HepG2 (cell line): ENCODE results near the gene SPECC1L. TPM values are rescaled to one million over a fixed set of nuclear protein-coding genes. Genes with fewer than 3 reads are reported as not detected.

ENCODE experiments used
- AKAP8 ChIP-seq: sonication (generic); formaldehyde crosslinking; IDR thresholded peaks from 2 replicates; pipeline ENCODE4 v1.5.1; 2020; ENCODE audit warnings: mild to moderate bottlenecking, missing genetic modification reagents
- HNRNPL ChIP-seq: fragments of 200-400 bp; formaldehyde crosslinking; IDR thresholded peaks from 2 replicates; pipeline ENCODE4 v1.6.1; 2017; ENCODE audit warnings: mild to moderate bottlenecking, low read depth, low read length
- KDM2A ChIP-seq: sonication (generic); formaldehyde crosslinking; IDR thresholded peaks from 2 replicates; pipeline ENCODE4 v1.4.0; 2020; ENCODE audit warnings: low read depth, missing genetic modification reagents, borderline replicate concordance
- KLF16 ChIP-seq, 2 experiments: sonication (generic) in 1 of 2; formaldehyde crosslinking in 1 of 2; IDR thresholded peaks; 2 replicates each; pipeline versions ENCODE4 v1.6.1 to v1.8.0; 2016 to 2023; ENCODE audit warnings: missing genetic modification reagents in 2 of 2, missing compliant biosample characterization in 1 of 2
- REL ChIP-seq: sonication (generic); formaldehyde crosslinking; conservative IDR thresholded peaks from 2 replicates; pipeline ENCODE4 v1.8.0; 2022; ENCODE audit warnings: mild to moderate bottlenecking, missing genetic modification reagents, moderate library complexity
- RXRA ChIP-seq: sonication (generic); formaldehyde crosslinking; IDR thresholded peaks from 2 replicates; pipeline ENCODE4 v1.5.1; 2020; ENCODE audit warnings: missing genetic modification reagents
- SAP130 ChIP-seq: IDR thresholded peaks from 2 replicates; pipeline ENCODE4 v1.6.1; 2016; ENCODE audit warnings: low read depth
- SKIL ChIP-seq: sonication (generic); formaldehyde crosslinking; IDR thresholded peaks from 2 replicates; pipeline ENCODE4 v1.8.0; 2022; ENCODE audit warnings: missing genetic modification reagents, mild to moderate bottlenecking, moderate library complexity, borderline replicate concordance
- SPEN ChIP-seq: sonication (generic); formaldehyde crosslinking; IDR thresholded peaks from 2 replicates; pipeline ENCODE4 v1.5.1; 2020; ENCODE audit warnings: low read depth, mild to moderate bottlenecking, missing genetic modification reagents
- TFDP1 ChIP-seq: IDR thresholded peaks from 2 replicates; pipeline ENCODE4 v1.6.1; 2016; ENCODE audit warnings: missing compliant biosample characterization, missing genetic modification reagents, borderline replicate concordance
- ZBTB21 ChIP-seq: sonication (generic); formaldehyde crosslinking; IDR thresholded peaks from 2 replicates; pipeline ENCODE4 v1.4.0; 2020; ENCODE audit warnings: missing genetic modification reagents
- ZMAT3 ChIP-seq: sonication (generic); formaldehyde crosslinking; conservative IDR thresholded peaks from 2 replicates; pipeline ENCODE4 v1.7.0; 2021; ENCODE audit warnings: missing genetic modification reagents
- ZNF101 ChIP-seq: sonication (generic); formaldehyde crosslinking; IDR thresholded peaks from 2 replicates; pipeline ENCODE4 v1.4.0; 2020; ENCODE audit warnings: mild to moderate bottlenecking, low read depth, missing genetic modification reagents, borderline replicate concordance
- ZNF143 ChIP-seq: sonication (generic); formaldehyde crosslinking; IDR thresholded peaks from 2 replicates; pipeline ENCODE4 v1.4.0; 2020; ENCODE audit warnings: missing genetic modification reagents
- ZNF235 ChIP-seq: sonication (generic); formaldehyde crosslinking; IDR thresholded peaks from 2 replicates; pipeline ENCODE4 v1.8.1; 2023; ENCODE audit warnings: mild to moderate bottlenecking, missing genetic modification reagents, borderline replicate concordance
- ZNF274 ChIP-seq: sonication (generic); formaldehyde crosslinking; IDR thresholded peaks from 2 replicates; pipeline ENCODE4 v1.5.1; 2020; ENCODE audit warnings: mild to moderate bottlenecking, missing genetic modification reagents
- ZNF451 ChIP-seq: sonication (generic); formaldehyde crosslinking; IDR thresholded peaks from 2 replicates; pipeline ENCODE4 v1.5.0; 2020; ENCODE audit warnings: mild to moderate bottlenecking, missing genetic modification reagents
- ZNF605 ChIP-seq: sonication (generic); formaldehyde crosslinking; IDR thresholded peaks from 2 replicates; pipeline ENCODE4 v1.8.0; 2022; ENCODE audit warnings: mild to moderate bottlenecking, missing genetic modification reagents
- ZNF703 ChIP-seq: sonication (generic); formaldehyde crosslinking; IDR thresholded peaks from 2 replicates; pipeline ENCODE4 v1.5.1; 2020; ENCODE audit warnings: missing genetic modification reagents, mild to moderate bottlenecking, moderate library complexity, borderline replicate concordance
- ZNF788 ChIP-seq: sonication (generic); formaldehyde crosslinking; IDR thresholded peaks from 2 replicates; pipeline ENCODE4 v1.5.0; 2020; ENCODE audit warnings: mild to moderate bottlenecking, missing genetic modification reagents, borderline replicate concordance
- ZSCAN20 ChIP-seq: sonication (generic); formaldehyde crosslinking; IDR thresholded peaks from 2 replicates; pipeline ENCODE4 v1.4.0; 2020; ENCODE audit warnings: missing genetic modification reagents, mild to moderate bottlenecking, borderline replicate concordance
- polyA plus RNA-seq, 8 experiments: library from polyadenylated mRNA; depleted of rRNA in 3 of 8; stranded (reverse) in 7 of 8; unstranded in 1 of 8; fragments of >200 nt; fragmentation: Illumina TruSeq in 4 of 8; extraction: Trizol in 4 of 8; gene quantifications; 2 replicates each; pipeline versions ENCODE4 v1.2.1 to v1.2.3, GENCODE V29; 2011 to 2016; ENCODE audit warnings: low read depth in 4 of 8, missing spikeins in 1 of 8, mixed read lengths in 1 of 8; ENCODE audit not compliant: insufficient read depth in 1 of 8
- total RNA-seq, 5 experiments: library from RNA; depleted of rRNA; stranded (reverse); fragments of >200 nt; fragmentation: Illumina TruSeq; extraction: Trizol; gene quantifications; 2 replicates each; pipeline ENCODE4 v1.2.3, GENCODE V29; 2016; ENCODE audit warnings: low read depth in 1 of 5
- TF ChIP-seq, protein P1 (sequence below): sonication (generic); formaldehyde crosslinking; IDR thresholded peaks from 2 replicates; pipeline ENCODE4 v1.5.1; 2020; ENCODE audit warnings: mild to moderate bottlenecking, missing genetic modification reagents, borderline replicate concordance

Gene SPECC1L
- total and polyA plus RNA-seq, 2 of the 13 experiments (the other 11 are each of a cell fraction or from before 2014, with no cell fraction given), result 14.1 to 30.3 TPM

DNA sequence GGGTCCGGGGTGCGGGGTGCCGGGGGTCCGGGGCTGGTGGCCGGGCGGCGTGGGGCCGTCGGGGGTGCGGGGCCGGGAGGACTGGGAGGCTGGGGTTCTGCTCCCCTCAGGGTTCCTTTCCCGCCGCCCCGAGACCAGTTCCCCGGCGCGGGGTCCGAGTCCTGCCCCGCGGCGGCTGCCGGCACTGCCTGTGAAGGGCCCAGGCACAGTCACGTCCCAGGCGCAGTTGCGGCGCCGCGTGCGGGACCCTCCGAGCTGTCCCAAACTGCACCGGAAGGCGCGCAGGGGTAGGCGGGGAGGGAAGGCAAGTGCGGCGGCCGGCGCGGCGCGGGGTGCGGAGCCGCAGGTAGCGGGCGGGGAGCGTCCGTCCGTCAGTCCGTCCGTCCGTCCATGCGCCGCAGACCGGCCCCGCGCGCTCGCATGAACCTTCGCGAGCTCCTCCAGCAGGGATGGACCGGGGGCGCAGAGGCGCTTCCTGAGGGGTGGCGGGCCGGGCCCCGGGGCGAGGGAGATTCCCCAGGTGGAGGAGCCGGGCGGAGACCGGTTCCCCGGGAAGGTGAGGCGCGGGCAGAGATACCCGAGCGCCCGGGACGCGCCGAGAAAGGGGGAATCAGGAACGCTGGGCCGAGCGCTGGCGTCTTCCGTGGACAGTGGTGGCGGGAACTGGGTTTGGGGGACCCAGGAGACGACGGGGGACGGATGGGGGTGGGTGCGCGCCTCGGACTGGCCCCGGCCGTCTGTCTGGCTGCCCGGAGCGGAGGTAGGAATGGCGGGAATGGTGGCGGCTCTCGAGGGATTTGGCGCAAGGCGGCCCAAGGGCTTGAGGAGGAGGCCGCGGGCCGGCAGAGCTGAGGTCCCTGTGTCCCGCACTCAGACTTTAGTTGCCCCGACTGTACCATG lies 153.6 kb downstream of the SPECC1L start (continued):
- TF ChIP-seq KDM2A (CRISPR knock-in tag) (0 out of 2 replicates have a peak, but pooled peaks have one; percentile 28), ZNF451 (CRISPR knock-in tag) (peak; percentile 18; the same call in 1 of the 2 replicates), KLF16 (CRISPR knock-in tag; IDR thresholded peaks at IDR 0.05) (no peak), ZNF605 (CRISPR knock-in tag) (no peak), SAP130 (CRISPR knock-in tag) (0 out of 2 replicates have a peak, but pooled peaks have one; percentile 9), SPEN (no peak), RXRA (no peak), ZNF235 (CRISPR knock-in tag) (0 out of 2 replicates have a peak, but pooled peaks have one; percentile 17), HNRNPL (no peak), ZNF703 (CRISPR knock-in tag) (0 out of 2 replicates have a peak, but pooled peaks have one; percentile 62), SKIL (CRISPR knock-in tag) (0 out of 2 replicates have a peak, but pooled peaks have one; percentile 14), ZMAT3 (0 out of 2 replicates have a peak, but pooled peaks have one; percentile 20), TFDP1 (CRISPR knock-in tag) (peak; percentile 26; the same call in 1 of the 2 replicates), AKAP8 (CRISPR knock-in tag) (no peak), ZNF143 (CRISPR knock-in tag) (no peak), ZNF101 (CRISPR knock-in tag) (no peak), ZNF788 (CRISPR knock-in tag) (peak; percentile 56; the same call in 1 of the 2 replicates), ZSCAN20 (CRISPR knock-in tag) (no peak), REL (CRISPR knock-in tag) (peak; percentile 72; the same call in 1 of the 2 replicates), ZNF274 (CRISPR knock-in tag) (0 out of 2 replicates have a peak, but pooled peaks have one; percentile 40), ZBTB21 (CRISPR knock-in tag) (no peak)
- TF ChIP-seq, protein P1, sequence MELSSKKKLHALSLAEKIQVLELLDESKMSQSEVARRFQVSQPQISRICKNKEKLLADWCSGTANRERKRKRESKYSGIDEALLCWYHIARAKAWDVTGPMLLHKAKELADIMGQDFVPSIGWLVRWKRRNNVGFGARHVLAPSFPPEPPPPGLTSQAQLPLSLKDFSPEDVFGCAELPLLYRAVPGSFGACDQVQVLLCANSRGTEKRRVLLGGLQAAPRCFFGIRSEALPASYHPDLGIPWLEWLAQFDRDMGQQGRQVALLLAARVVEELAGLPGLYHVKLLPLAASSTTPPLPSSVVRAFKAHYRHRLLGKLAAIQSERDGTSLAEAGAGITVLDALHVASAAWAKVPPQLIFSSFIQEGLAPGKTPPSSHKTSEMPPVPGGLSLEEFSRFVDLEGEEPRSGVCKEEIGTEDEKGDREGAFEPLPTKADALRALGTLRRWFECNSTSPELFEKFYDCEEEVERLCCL (CRISPR knock-in tag), result no peak
